Stimulated activated CD4-positive, alpha-beta T cell treated with anti-CD3 and anti-CD28 coated beads, Interleukin-2, amount 100 ng/mL, for 48 hours (primary cell): ENCODE data around the gene PCDH8.
"Not testable (repeated sequence)": the region's sequence is repeated elsewhere in the genome, so short reads cannot be mapped to it uniquely, and the experiment has no call there.

Source experiments
- DNase-seq, 2 donors: peaks; one replicate each; pipeline ENCODE4 v3.0.0-alpha.2; 2020

The PCDH8 gene

GRCh38 chr13:52849291-52850071 is 1.0 kb upstream of the PCDH8 start:
- DNase-seq = no peak

- DNase-seq = no peak
Observed at GRCh38 chr13:52847682-52848432, 583 bp downstream of the PCDH8 start.

GRCh38 chr13:52847322-52847681 is 1.1 kb downstream of the PCDH8 start:
- DNase-seq = no peak

GRCh38 chr13:52846567-52847321 is 1.7 kb downstream of the PCDH8 start:
- peak in 1 of 2 donors; percentile 43 for DNase-seq

- DNase-seq = peak; percentile 23 to 34
Observed at GRCh38 chr13:52845766-52846566, 2.5 kb downstream of the PCDH8 start.

- no peak for DNase-seq
Observed at GRCh38 chr13:52845334-52845761, 3.1 kb downstream of the PCDH8 start.

- no peak for DNase-seq
Observed at GRCh38 chr13:52844836-52845235, 3.6 kb downstream of the PCDH8 start.

- DNase-seq = no peak
Observed at GRCh38 chr13:52842441-52842840, 6.0 kb downstream of the PCDH8 start.

- DNase-seq = no peak
Observed at GRCh38 chr13:52840066-52840465, 8.4 kb downstream of the PCDH8 start.

- DNase-seq = no peak
Observed at GRCh38 chr13:52838433-52839107, 9.9 kb downstream of the PCDH8 start.

- DNase-seq = no peak
Observed at GRCh38 chr13:52837850-52838249, 10.6 kb downstream of the PCDH8 start.

GRCh38 chr13:52835071-52835839 is 13.2 kb downstream of the PCDH8 start:
- DNase-seq = no peak

- DNase-seq = no peak
Observed at GRCh38 chr13:52833296-52833875, 15.1 kb downstream of the PCDH8 start.

- no peak for DNase-seq
Observed at GRCh38 chr13:52832313-52832712, 16.1 kb downstream of the PCDH8 start.

- no peak for DNase-seq
Observed at GRCh38 chr13:52830946-52831345, 17.5 kb downstream of the PCDH8 start.

- DNase-seq = no peak
Observed at GRCh38 chr13:52827839-52828238, 20.6 kb downstream of the PCDH8 start.

GRCh38 chr13:52817886-52818285 is 30.6 kb downstream of the PCDH8 start:
- not testable (repeated sequence) for DNase-seq

GRCh38 chr13:52815330-52815729 is 33.1 kb downstream of the PCDH8 start:
- DNase-seq = no peak

- no peak for DNase-seq
Observed at GRCh38 chr13:52812941-52813340, 35.5 kb downstream of the PCDH8 start.

- no peak for DNase-seq
Observed at GRCh38 chr13:52811841-52812240, 36.6 kb downstream of the PCDH8 start.

GRCh38 chr13:52810526-52810925 is 37.9 kb downstream of the PCDH8 start:
- DNase-seq = no peak
